H9 (cell line): ENCODE measurements around the gene CALM1. TPM values are rescaled to one million over a fixed set of nuclear protein-coding genes. Genes with fewer than 3 reads are reported as not detected.

Source experiments
- DNase-seq: peaks from one replicate; pipeline ENCODE4 v3.0.0-alpha.2; 2017
- H2AFZ ChIP-seq: one replicate; pipeline ENCODE4 v1.6.1; 2013; ENCODE audit warnings: mild to moderate bottlenecking, low read length, control low read depth, moderate library complexity
- H2AK5ac ChIP-seq: 2 replicates; pipeline ENCODE4 v1.6.1; 2013; ENCODE audit warnings: low read length, control low read depth, mixed read lengths; ENCODE audit not compliant: insufficient read length
- H2BK120ac ChIP-seq: one replicate; pipeline ENCODE4 v1.6.1; 2013; ENCODE audit warnings: low read depth, mild to moderate bottlenecking, low read length, control low read depth, inconsistent platforms; ENCODE audit not compliant: poor library complexity, severe bottlenecking
- H2BK12ac ChIP-seq: 2 replicates; pipeline ENCODE4 v1.6.1; 2013; ENCODE audit warnings: low read length, control low read depth, mixed read lengths, low read depth; ENCODE audit not compliant: insufficient read length
- H2BK15ac ChIP-seq: 2 replicates; pipeline ENCODE4 v1.6.1; 2013; ENCODE audit warnings: low read depth, low read length, control low read depth
- H2BK20ac ChIP-seq: one replicate; pipeline ENCODE4 v1.6.1; 2013; ENCODE audit warnings: low read depth, mild to moderate bottlenecking, low read length, control low read depth, inconsistent platforms; ENCODE audit not compliant: poor library complexity, severe bottlenecking
- H2BK5ac ChIP-seq: 2 replicates; pipeline ENCODE4 v1.6.1; 2013; ENCODE audit warnings: low read length, control low read depth, mixed read lengths; ENCODE audit not compliant: insufficient read length
- H3K14ac ChIP-seq: 2 replicates; pipeline ENCODE4 v1.6.1; 2013; ENCODE audit warnings: low read length, control low read depth; ENCODE audit not compliant: insufficient read depth
- H3K18ac ChIP-seq: 2 replicates; pipeline ENCODE4 v1.6.1; 2013; ENCODE audit warnings: low read depth, mild to moderate bottlenecking, mixed read lengths, low read length, control low read depth; ENCODE audit not compliant: insufficient read length
- H3K23ac ChIP-seq: 2 replicates; pipeline ENCODE4 v1.6.1; 2013; ENCODE audit warnings: low read length, control low read depth, mixed read lengths, low read depth; ENCODE audit not compliant: insufficient read length
- H3K23me2 ChIP-seq: 2 replicates; pipeline ENCODE4 v1.6.1; 2013; ENCODE audit warnings: low read depth, mild to moderate bottlenecking, mixed read lengths, low read length, control low read depth; ENCODE audit not compliant: insufficient read length, poor library complexity, severe bottlenecking
- H3K27ac ChIP-seq: 2 replicates; pipeline ENCODE4 v1.5.1; 2013; ENCODE audit warnings: low read length, control low read depth, mixed read lengths, low read depth; ENCODE audit not compliant: insufficient read length
- H3K27me3 ChIP-seq: 2 replicates; pipeline ENCODE4 v1.6.1; 2013; ENCODE audit warnings: low read length, control low read depth, inconsistent platforms; ENCODE audit not compliant: insufficient read depth
- H3K4ac ChIP-seq: 2 replicates; pipeline ENCODE4 v1.6.1; 2013; ENCODE audit warnings: low read depth, mild to moderate bottlenecking, control low read depth, inconsistent platforms, low read length, moderate library complexity
- H3K4me1 ChIP-seq: 2 replicates; pipeline ENCODE4 v1.6.1; 2013; ENCODE audit warnings: low read length, control low read depth, inconsistent platforms; ENCODE audit not compliant: insufficient read depth
- H3K4me2 ChIP-seq: 2 replicates; pipeline ENCODE4 v1.6.1; 2013; ENCODE audit warnings: low read length, control low read depth, mixed read lengths; ENCODE audit not compliant: insufficient read length, insufficient read depth
- H3K56ac ChIP-seq: 2 replicates; pipeline ENCODE4 v1.6.1; 2013; ENCODE audit warnings: low read depth, mild to moderate bottlenecking, mixed read lengths, low read length, control low read depth; ENCODE audit not compliant: insufficient read length
- H3K79me1 ChIP-seq: 2 replicates; pipeline ENCODE4 v1.6.1; 2013; ENCODE audit warnings: low read depth, mild to moderate bottlenecking, moderate library complexity, low read length, control low read depth, inconsistent platforms; ENCODE audit not compliant: insufficient read depth, poor library complexity, severe bottlenecking
- H3K79me2 ChIP-seq: 2 replicates; pipeline ENCODE4 v1.6.1; 2013; ENCODE audit warnings: low read length, control low read depth, inconsistent platforms; ENCODE audit not compliant: insufficient read depth
- H3K9ac ChIP-seq: 2 replicates; pipeline ENCODE4 v1.6.1; 2013; ENCODE audit warnings: low read length, control low read depth, mixed read lengths; ENCODE audit not compliant: insufficient read length; ENCODE audit errors: extremely low read depth
- H3K9me3 ChIP-seq: one replicate; pipeline ENCODE4 v1.6.1; 2013; ENCODE audit warnings: low read depth, low read length, inconsistent platforms; ENCODE audit not compliant: control insufficient read depth
- H3T11ph ChIP-seq: one replicate; pipeline ENCODE4 v1.6.1; 2013; ENCODE audit warnings: mild to moderate bottlenecking, low read length, control low read depth, inconsistent platforms
- H4K20me1 ChIP-seq: one replicate; pipeline ENCODE4 v1.6.1; 2013; ENCODE audit not compliant: control insufficient read depth, insufficient read length, insufficient read depth
- H4K5ac ChIP-seq: 2 replicates; pipeline ENCODE4 v1.6.1; 2013; ENCODE audit warnings: low read depth, mild to moderate bottlenecking, mixed read lengths, low read length, control low read depth; ENCODE audit not compliant: insufficient read length
- H4K8ac ChIP-seq: replicated peaks from 2 replicates; pipeline ENCODE4 v1.6.1; 2013; ENCODE audit warnings: low read length, control low read depth, mixed read lengths, low read depth; ENCODE audit not compliant: insufficient read length
- H4K91ac ChIP-seq: 2 replicates; pipeline ENCODE4 v1.6.1; 2013; ENCODE audit warnings: low read depth, mild to moderate bottlenecking, moderate library complexity, mixed read lengths, low read length, control low read depth; ENCODE audit not compliant: insufficient read length
- H3K27ac Mint-ChIP-seq, 3 experiments: 2 replicates in 2 of 3; 3 replicates in 1 of 3; pipeline ENCODE4 v1.8.0; 2020 to 2021; ENCODE audit warnings: mixed read lengths in 3 of 3, mild to moderate bottlenecking in 1 of 3, moderate library complexity in 1 of 3
- H3K27me3 Mint-ChIP-seq: 2 replicates; pipeline ENCODE4 v1.8.0; 2021; ENCODE audit warnings: low read depth, mild to moderate bottlenecking, moderate library complexity, mixed read lengths
- H3K36me3 Mint-ChIP-seq, 3 experiments: 2 replicates in 2 of 3; 3 replicates in 1 of 3; pipeline ENCODE4 v1.8.0; 2020 to 2021; ENCODE audit warnings: low read depth in 3 of 3, mixed read lengths in 3 of 3; ENCODE audit not compliant: insufficient read depth in 1 of 3
- H3K4me1 Mint-ChIP-seq, 2 experiments: 2 replicates each; pipeline ENCODE4 v1.8.0; 2020; ENCODE audit warnings: mixed read lengths in 2 of 2
- H3K4me3 Mint-ChIP-seq, 2 experiments: 2 replicates in 1 of 2; 3 replicates in 1 of 2; pipeline ENCODE4 v1.8.0; 2020 to 2021; ENCODE audit warnings: mild to moderate bottlenecking in 2 of 2, mixed read lengths in 2 of 2, moderate library complexity in 1 of 2
- H3K9me3 Mint-ChIP-seq, 2 experiments: 2 replicates in 1 of 2; 3 replicates in 1 of 2; pipeline ENCODE4 v1.8.0; 2020; ENCODE audit warnings: mild to moderate bottlenecking in 2 of 2, mixed read lengths in 2 of 2, moderate library complexity in 1 of 2
- WGBS: extraction: QIAGEN DNeasy Blood & Tissue Kit; methylation state at CpG from one replicate; pipeline ENCODE4 v1.1.7; 2013; ENCODE audit warnings: missing lambda C conversion rate, low lambda C conversion rate, mixed read lengths; ENCODE audit not compliant: insufficient read length; ENCODE audit errors: extremely low coverage; 5-methylcytosine and 5-hydroxymethylcytosine counted together
- total RNA-seq: library from RNA; stranded (reverse); gene quantifications from 2 replicates; pipeline ENCODE4 v1.2.1, GENCODE V29; 2021
- TF ChIP-seq, protein P1 (sequence below): fragments of 200-600 bp; sonication (generic); conservative IDR thresholded peaks from 3 replicates; pipeline ENCODE4 v1.8.0; 2021; ENCODE audit warnings: antibody characterized with exemption, mild to moderate bottlenecking

Gene CALM1
- total RNA-seq, 1 experiment from 2014 or later, result 354 TPM

DNA sequence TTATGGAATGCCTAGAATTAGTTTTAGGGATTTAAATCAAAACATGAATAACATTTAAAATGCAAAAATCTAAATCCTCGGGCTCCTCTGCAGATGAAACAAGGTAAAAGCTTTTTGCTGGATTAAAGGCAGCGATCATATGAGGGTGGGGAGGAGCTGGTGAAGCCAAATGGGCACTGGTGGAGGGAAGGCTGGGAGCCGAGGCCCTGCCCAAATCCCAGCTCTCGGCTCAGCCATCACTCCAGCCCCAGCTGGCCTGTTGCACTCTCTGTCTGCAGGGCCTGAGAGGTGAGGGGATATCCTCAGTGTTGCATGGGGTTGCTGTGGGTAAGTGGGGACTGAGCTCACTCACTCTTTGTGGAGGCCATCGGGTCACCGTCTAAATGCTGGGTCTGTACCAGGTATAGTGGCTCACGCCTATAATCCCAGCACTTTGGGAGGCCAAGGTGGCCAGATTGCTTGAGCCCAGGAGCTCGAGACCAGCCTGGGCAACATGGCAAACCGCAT is 28.6 kb downstream of the CALM1 start:
- Histone ChIP-seq H4K91ac (no peak overlapping the region), H3K79me1 (no peaks in the 10 kb centered on the region), H3K79me2 (no peaks in the 10 kb centered on the region), H2BK120ac (no peak overlapping the region), H3K9ac (no peak overlapping the region), H3K23me2 (no peaks in the 10 kb centered on the region), H3K14ac (no peak overlapping the region), H3K27ac (no peak overlapping the region), H2AFZ (no peak overlapping the region), H2BK20ac (no peak overlapping the region), H3K18ac (no peak overlapping the region), H3K4ac (no peak overlapping the region), H3K23ac (no peak overlapping the region), H4K5ac (no peak overlapping the region), H4K8ac (no peak overlapping the region), H4K20me1 (no peaks in the 10 kb centered on the region), H3K4me1 (no peaks in the 10 kb centered on the region), H3K4me2 (no peak overlapping the region), H2BK12ac (no peak overlapping the region), H2BK15ac (no peak overlapping the region), H3T11ph (no peak overlapping the region), H3K27me3 (no peaks in the 10 kb centered on the region), H2AK5ac (no peak overlapping the region), H3K56ac (no peak overlapping the region), H3K9me3 (no peaks in the 10 kb centered on the region), H2BK5ac (no peak overlapping the region)
- no CpG with 5 or more reads among the region's 9 CpGs for WGBS
- Mint-ChIP-seq H3K36me3 (no peaks in the 10 kb centered on the region; a peak in 1 of 7 replicates), H3K27ac (no peak overlapping the region), H3K9me3 (no peaks in the 10 kb centered on the region; a peak in 1 of 5 replicates), H3K4me3 (no peak overlapping the region), H3K27me3 (no peaks in the 10 kb centered on the region; the same call in 1 of the 2 replicates), H3K4me1 (peaks cover 18 to 19% of the 10 kb centered on the region in 2 experiments)
- TF ChIP-seq, protein P1, sequence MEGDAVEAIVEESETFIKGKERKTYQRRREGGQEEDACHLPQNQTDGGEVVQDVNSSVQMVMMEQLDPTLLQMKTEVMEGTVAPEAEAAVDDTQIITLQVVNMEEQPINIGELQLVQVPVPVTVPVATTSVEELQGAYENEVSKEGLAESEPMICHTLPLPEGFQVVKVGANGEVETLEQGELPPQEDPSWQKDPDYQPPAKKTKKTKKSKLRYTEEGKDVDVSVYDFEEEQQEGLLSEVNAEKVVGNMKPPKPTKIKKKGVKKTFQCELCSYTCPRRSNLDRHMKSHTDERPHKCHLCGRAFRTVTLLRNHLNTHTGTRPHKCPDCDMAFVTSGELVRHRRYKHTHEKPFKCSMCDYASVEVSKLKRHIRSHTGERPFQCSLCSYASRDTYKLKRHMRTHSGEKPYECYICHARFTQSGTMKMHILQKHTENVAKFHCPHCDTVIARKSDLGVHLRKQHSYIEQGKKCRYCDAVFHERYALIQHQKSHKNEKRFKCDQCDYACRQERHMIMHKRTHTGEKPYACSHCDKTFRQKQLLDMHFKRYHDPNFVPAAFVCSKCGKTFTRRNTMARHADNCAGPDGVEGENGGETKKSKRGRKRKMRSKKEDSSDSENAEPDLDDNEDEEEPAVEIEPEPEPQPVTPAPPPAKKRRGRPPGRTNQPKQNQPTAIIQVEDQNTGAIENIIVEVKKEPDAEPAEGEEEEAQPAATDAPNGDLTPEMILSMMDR, result no peak
- no peak for DNase-seq
